Measurements from ENCODE around the gene UBTD2.

UBTD2 gene

DNA sequence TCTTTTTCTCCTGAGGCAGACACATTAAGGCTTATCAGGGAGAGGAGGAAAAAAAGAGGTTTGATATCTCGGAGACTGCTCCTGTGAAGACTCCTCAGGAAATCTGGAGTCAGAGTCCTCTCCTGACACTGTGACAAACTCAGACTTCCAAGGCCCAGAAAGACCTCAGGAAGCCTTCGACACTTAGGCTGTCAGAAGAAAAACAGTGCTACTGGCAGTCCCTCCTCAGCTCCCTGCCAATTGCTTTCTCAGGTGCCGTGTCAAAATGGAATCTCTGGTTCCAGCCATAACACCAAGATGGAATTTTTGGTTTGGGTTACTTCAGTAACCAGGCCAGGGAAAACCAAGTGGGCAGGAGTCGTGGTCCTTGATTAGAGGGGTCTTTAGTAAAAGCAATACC, 99.7 kb downstream of the UBTD2 start:
- peaks cover 25% of the 10 kb centered on the region for H3K36me3 Mint-ChIP-seq (ENCODE audit: low read depth)
- H3K27ac Mint-ChIP-seq, result peak overlapping the region; percentile 96
- no peak for ATAC-seq
- DNase-seq, result no peak
- H3K4me3 Mint-ChIP-seq, result peak overlapping the region; percentile 95
- no peaks in the 10 kb centered on the region for H3K27me3 Mint-ChIP-seq
- H3K9me3 Mint-ChIP-seq, result no peaks in the 10 kb centered on the region
- peaks cover 73% of the 10 kb centered on the region for H3K4me1 Mint-ChIP-seq

DNA sequence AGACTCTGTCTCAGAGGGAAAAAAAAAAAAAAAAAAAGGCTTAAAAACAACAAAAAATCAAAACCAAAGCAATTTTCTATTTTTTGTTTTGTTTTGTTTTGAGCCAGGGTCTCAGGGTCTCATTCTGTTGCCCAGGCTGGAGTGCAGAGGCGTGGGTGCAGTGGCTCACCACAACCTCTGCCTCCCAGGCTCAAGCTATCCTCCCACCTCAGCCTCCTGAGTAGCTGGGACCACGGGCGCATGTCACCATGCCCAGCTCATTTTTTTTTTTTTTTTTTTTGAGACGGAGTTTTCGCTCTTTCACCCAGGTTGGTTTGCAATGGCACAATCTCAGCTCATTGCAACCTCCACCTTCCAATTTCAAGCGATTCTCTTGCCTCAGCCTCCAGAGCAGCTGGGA, 101.3 kb downstream of the UBTD2 start:
- peak overlapping the region; percentile 21 for H3K4me3 Mint-ChIP-seq

DNA sequence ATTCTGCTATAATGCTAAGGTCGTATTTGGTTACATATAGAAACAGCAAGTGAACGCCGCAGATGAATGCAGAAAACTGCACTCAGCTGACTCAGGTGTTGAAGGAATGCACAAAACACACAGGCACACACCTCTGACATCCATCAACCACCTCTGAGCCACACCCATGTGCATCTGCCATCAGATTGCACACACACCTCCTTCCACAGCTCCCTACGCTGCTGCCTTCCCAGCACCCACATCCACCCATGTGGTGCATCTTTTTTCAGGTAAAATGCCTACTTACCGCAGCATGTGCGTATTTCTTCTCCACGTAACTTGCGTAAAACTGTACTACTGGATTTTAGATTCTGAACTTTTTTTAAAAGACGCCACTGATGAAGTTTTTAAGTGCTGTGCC, 102.6 kb downstream of the UBTD2 start:
- no peaks in the 10 kb centered on the region for H3K27me3 Mint-ChIP-seq
- DNase-seq, result no peak
- no peak for ATAC-seq
- H3K4me1 Mint-ChIP-seq, result peaks cover 98% of the 10 kb centered on the region
- peaks cover 32% of the 10 kb centered on the region for H3K36me3 Mint-ChIP-seq (ENCODE audit: low read depth)
- peak overlapping the region; percentile 77 for H3K4me3 Mint-ChIP-seq
- peak overlapping the region; percentile 95 for H3K27ac Mint-ChIP-seq
- no peaks in the 10 kb centered on the region for H3K9me3 Mint-ChIP-seq

More for the DNA sequence above, 101.3 kb downstream of the UBTD2 start:
- Mint-ChIP-seq H3K36me3 (ENCODE audit: low read depth) (peaks cover 29% of the 10 kb centered on the region), H3K9me3 (no peaks in the 10 kb centered on the region), H3K4me1 (peaks cover 88% of the 10 kb centered on the region), H3K27me3 (no peaks in the 10 kb centered on the region), H3K27ac (peak overlapping the region; percentile 96)
- no peak for DNase-seq
- ATAC-seq, result no peak

GRCh38 chr5:172178991-172179989, 104.3 kb downstream of the UBTD2 start:
- Mint-ChIP-seq H3K27ac (peak overlapping the region; percentile 95), H3K4me1 (peaks cover 98% of the 10 kb centered on the region), H3K27me3 (no peaks in the 10 kb centered on the region), H3K4me3 (peak overlapping the region; percentile 77), H3K9me3 (no peaks in the 10 kb centered on the region), H3K36me3 (ENCODE audit: low read depth) (peaks cover 23% of the 10 kb centered on the region)
- peak; percentile 37 for ATAC-seq
- DNase-seq, result peak; percentile 64

DNA sequence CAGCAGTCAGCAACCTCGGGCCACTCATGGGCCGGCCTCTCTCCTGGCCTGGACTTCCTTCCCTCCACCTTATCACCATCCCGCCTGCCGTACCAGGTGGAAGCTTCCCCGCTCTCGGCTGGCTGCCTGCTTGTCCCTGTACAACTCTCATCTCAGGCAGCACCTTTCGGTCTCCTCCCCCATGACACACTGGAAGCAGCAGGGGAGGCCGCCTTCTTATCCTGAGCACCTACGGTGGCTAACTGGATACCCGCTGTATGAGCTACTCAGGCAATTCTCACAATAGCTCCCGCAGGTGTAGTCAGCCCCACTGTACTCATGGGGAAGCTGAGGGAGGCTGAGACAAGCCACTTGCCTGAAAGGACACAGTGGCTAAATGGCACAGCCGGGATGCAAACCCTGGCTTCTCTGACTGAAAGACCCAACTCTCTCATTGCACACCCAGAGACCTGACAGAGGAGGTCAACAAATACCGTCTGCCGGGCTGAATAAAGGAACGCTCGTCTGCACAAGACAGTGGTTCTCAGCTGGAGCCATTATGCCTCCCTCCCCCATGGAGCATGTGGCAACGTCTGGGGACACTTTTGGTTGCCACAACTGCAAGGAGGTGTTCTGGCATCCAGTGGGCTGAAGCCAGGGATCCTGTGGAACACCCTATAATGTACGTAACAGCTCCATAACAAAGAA, 105.1 kb downstream of the UBTD2 start:
- H3K9me3 Mint-ChIP-seq, result no peaks in the 10 kb centered on the region
- H3K36me3 Mint-ChIP-seq (ENCODE audit: low read depth), result peaks cover 20% of the 10 kb centered on the region
- peak overlapping the region; percentile 95 for H3K27ac Mint-ChIP-seq
- peaks cover 1% of the 10 kb centered on the region for H3K27me3 Mint-ChIP-seq
- ATAC-seq, result no peak
- H3K4me3 Mint-ChIP-seq, result peak overlapping the region; percentile 77
- H3K4me1 Mint-ChIP-seq, result peaks cover 98% of the 10 kb centered on the region
- DNase-seq, result peak; percentile 32

DNA sequence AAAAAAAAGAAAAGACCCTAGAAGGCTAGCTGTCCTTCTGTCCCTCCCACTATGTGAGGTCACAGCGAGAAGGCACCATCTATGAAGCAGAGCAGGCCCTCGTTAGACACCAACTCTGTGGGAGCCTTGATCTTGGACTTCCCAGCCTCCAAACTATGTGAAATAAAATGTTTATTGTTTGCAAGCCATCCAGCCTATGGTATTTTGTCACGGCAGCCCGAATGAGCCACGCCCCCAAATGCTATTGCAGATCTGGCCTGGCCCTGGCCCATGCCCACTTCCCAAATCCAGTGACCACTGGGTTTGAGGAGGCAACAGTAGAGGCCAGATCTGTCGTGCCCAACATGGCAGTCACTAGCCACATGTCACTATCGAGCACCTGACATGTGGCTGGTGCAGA, 106.4 kb downstream of the UBTD2 start:
- ATAC-seq, result no peak
- Mint-ChIP-seq H3K27ac (peak overlapping the region; percentile 95), H3K4me1 (peaks cover 99% of the 10 kb centered on the region), H3K9me3 (no peaks in the 10 kb centered on the region), H3K27me3 (peaks cover 1% of the 10 kb centered on the region), H3K4me3 (peak overlapping the region; percentile 81), H3K36me3 (ENCODE audit: low read depth) (peaks cover 19% of the 10 kb centered on the region)
- no peak for DNase-seq

GRCh38 chr5:172175263-172175719, 108.3 kb downstream of the UBTD2 start:
- H3K36me3 Mint-ChIP-seq (ENCODE audit: low read depth), result peaks cover 23% of the 10 kb centered on the region

DNA sequence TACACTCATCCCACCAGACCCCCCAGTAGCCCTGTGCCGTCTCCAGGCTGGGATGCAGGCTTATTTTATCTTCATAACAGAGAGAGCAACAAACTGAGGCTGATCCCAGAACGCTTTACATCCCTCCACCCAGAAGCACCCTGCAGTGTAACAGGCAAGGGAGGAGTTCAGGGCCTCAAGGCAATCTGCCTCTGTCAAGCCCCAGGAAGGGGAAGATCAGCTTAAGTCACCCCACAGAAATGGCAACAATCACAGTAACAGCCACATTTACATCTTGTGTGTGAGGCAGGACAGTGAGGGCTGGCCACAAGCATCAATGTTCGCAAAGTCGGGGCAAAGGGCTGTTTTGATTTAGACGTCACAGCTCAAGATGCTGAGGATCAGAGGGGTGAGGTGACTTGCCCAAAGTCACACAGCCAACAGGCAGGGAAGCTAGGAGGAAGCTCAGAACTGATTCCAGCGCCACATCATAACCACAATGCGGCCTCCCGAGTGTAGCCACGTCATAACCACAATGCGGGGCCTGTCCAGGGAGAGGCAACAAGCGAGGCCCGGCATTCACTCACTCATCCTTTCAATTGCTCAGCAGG, 109.9 kb downstream of the UBTD2 start:
- DNase-seq (peak; percentile 83), ATAC-seq (peak; percentile 44)
- Mint-ChIP-seq H3K9me3 (no peaks in the 10 kb centered on the region), H3K36me3 (ENCODE audit: low read depth) (peaks cover 38% of the 10 kb centered on the region), H3K27ac (peak overlapping the region; percentile 92), H3K4me3 (peak overlapping the region; percentile 81), H3K4me1 (peaks cover 97% of the 10 kb centered on the region), H3K27me3 (peaks cover 1% of the 10 kb centered on the region)

More at GRCh38 chr5:172175263-172175719, 108.3 kb downstream of the UBTD2 start:
- peak; percentile 79 for ATAC-seq
- H3K4me3 Mint-ChIP-seq, result peak overlapping the region; percentile 81
- H3K27ac Mint-ChIP-seq, result peak overlapping the region; percentile 92
- DNase-seq, result peak; percentile 89
- peaks cover 97% of the 10 kb centered on the region for H3K4me1 Mint-ChIP-seq
- H3K27me3 Mint-ChIP-seq, result peaks cover 1% of the 10 kb centered on the region
- H3K9me3 Mint-ChIP-seq, result no peaks in the 10 kb centered on the region

DNA sequence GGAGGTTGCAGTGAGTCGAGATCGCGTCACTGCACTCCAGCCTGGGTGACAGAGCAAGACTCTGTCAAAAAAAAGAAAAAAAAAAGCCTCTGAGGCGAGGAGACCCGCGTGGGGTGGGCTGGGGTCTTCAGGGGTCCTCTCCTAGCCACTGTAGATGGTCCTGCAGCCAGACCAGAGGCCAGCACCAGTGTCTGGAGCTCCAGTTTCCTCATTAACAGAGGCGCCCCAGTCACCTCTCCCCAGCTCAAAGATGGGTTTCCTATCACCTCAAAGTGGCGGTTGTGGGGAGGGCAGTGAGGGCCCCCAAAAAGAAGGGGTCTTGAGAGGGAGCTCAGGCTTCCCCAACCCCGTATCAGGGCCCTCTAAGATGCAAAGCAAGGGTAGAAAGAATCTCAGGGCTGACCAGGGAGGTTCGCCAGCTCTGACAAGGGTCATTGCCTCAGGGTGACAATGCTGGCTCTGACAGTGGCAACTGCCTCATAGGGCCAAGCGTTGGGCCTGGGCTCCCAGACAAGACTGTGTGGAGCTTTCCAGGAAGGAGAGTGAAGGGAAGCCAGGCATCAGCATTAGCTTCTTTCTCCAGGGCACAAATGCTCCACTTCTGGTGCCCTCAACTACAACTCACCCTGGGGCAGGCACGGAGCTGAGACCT, 110.5 kb downstream of the UBTD2 start:
- Mint-ChIP-seq H3K4me1 (peaks cover 97% of the 10 kb centered on the region), H3K27me3 (peaks cover 1% of the 10 kb centered on the region)
- no peak for ATAC-seq

DNA sequence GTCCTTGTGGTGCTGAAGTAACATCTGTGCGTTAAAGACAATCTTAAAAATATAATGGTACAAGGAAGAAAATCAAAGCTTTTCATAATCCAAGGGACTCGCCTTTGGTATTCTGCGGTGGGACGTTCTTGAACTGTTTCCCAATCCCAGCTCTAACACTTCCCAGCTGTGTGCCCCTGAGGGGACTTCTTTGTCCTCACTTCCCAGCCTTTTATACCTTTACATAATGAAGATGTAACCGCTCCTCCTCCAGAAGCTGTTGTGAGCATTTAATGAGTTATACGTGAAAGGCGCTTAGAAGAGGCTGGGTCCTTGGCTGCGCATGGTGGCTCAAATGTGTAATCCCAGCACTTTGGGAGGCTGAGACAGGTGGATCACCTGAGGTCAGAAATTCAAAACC, 112.4 kb downstream of the UBTD2 start:
- H3K4me3 Mint-ChIP-seq, result no peak overlapping the region
- peaks cover 1% of the 10 kb centered on the region for H3K27me3 Mint-ChIP-seq
- H3K36me3 Mint-ChIP-seq (ENCODE audit: low read depth), result peaks cover 35% of the 10 kb centered on the region
- H3K9me3 Mint-ChIP-seq, result no peaks in the 10 kb centered on the region
- H3K27ac Mint-ChIP-seq, result peak overlapping the region; percentile 49
- peaks cover 94% of the 10 kb centered on the region for H3K4me1 Mint-ChIP-seq
- ATAC-seq (no peak), DNase-seq (no peak)

More for the DNA sequence above, 110.5 kb downstream of the UBTD2 start:
- Mint-ChIP-seq H3K9me3 (no peaks in the 10 kb centered on the region), H3K27ac (peak overlapping the region; percentile 92), H3K4me3 (peak overlapping the region; percentile 81), H3K36me3 (ENCODE audit: low read depth) (peaks cover 34% of the 10 kb centered on the region)
- no peak for DNase-seq

- Mint-ChIP-seq H3K36me3 (ENCODE audit: low read depth) (peaks cover 35% of the 10 kb centered on the region), H3K4me3 (no peak overlapping the region), H3K9me3 (no peaks in the 10 kb centered on the region), H3K27me3 (peaks cover 1% of the 10 kb centered on the region), H3K4me1 (peaks cover 92% of the 10 kb centered on the region), H3K27ac (peak overlapping the region; percentile 81)
- ATAC-seq, result no peak
- no peak for DNase-seq
Measured at GRCh38 chr5:172170251-172170701, 113.3 kb downstream of the UBTD2 start.

- peak overlapping the region; percentile 81 for H3K27ac Mint-ChIP-seq
- ATAC-seq (no peak), DNase-seq (no peak)
- no peak overlapping the region for H3K4me3 Mint-ChIP-seq
- H3K4me1 Mint-ChIP-seq, result peaks cover 87% of the 10 kb centered on the region
- H3K9me3 Mint-ChIP-seq, result no peaks in the 10 kb centered on the region
- H3K36me3 Mint-ChIP-seq (ENCODE audit: low read depth), result peaks cover 35% of the 10 kb centered on the region
- peaks cover 1% of the 10 kb centered on the region for H3K27me3 Mint-ChIP-seq
Measured at GRCh38 chr5:172169216-172169615, 114.3 kb downstream of the UBTD2 start.

DNA sequence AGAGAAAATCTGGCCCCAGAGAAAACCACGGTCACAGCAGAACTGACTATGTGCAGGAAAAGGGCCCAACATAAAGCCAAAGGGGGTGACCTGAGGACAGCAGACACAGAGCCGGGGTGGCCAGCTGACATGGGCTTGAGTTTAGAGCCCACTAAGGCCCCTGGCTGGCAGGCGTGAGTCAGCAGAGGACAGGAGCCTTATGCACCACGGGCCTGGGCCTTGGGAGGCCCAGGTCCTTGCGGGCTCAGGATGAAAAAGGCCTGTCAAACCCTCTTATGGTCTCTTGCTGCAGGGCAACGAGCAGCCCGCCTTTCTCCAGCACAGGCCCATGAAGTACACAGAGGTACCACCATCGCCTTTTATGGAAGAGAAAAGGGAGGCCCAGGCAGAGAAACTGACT, 115.3 kb downstream of the UBTD2 start:
- Mint-ChIP-seq H3K9me3 (no peaks in the 10 kb centered on the region), H3K4me1 (peaks cover 84% of the 10 kb centered on the region), H3K4me3 (no peak overlapping the region), H3K27ac (peak overlapping the region; percentile 81), H3K27me3 (no peaks in the 10 kb centered on the region), H3K36me3 (ENCODE audit: low read depth) (peaks cover 31% of the 10 kb centered on the region)
- no peak for DNase-seq
- ATAC-seq, result no peak

GRCh38 chr5:172167895-172168294, 115.7 kb downstream of the UBTD2 start:
- Mint-ChIP-seq H3K4me3 (no peak overlapping the region), H3K27ac (peak overlapping the region; percentile 32), H3K36me3 (ENCODE audit: low read depth) (peaks cover 30% of the 10 kb centered on the region), H3K9me3 (no peaks in the 10 kb centered on the region), H3K4me1 (peaks cover 83% of the 10 kb centered on the region), H3K27me3 (no peaks in the 10 kb centered on the region)
- ATAC-seq (no peak), DNase-seq (no peak)
